ENCODE data around the gene STOML1. TPM values are rescaled to one million over a fixed set of nuclear protein-coding genes. Genes with fewer than 3 reads are reported as not detected.

The STOML1 gene, protein sequence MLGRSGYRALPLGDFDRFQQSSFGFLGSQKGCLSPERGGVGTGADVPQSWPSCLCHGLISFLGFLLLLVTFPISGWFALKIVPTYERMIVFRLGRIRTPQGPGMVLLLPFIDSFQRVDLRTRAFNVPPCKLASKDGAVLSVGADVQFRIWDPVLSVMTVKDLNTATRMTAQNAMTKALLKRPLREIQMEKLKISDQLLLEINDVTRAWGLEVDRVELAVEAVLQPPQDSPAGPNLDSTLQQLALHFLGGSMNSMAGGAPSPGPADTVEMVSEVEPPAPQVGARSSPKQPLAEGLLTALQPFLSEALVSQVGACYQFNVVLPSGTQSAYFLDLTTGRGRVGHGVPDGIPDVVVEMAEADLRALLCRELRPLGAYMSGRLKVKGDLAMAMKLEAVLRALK
- total RNA-seq (2014; rRNA removed; shearing (Covaris generic)): 13.3 and 23.5 TPM in 2 replicates

DNA sequence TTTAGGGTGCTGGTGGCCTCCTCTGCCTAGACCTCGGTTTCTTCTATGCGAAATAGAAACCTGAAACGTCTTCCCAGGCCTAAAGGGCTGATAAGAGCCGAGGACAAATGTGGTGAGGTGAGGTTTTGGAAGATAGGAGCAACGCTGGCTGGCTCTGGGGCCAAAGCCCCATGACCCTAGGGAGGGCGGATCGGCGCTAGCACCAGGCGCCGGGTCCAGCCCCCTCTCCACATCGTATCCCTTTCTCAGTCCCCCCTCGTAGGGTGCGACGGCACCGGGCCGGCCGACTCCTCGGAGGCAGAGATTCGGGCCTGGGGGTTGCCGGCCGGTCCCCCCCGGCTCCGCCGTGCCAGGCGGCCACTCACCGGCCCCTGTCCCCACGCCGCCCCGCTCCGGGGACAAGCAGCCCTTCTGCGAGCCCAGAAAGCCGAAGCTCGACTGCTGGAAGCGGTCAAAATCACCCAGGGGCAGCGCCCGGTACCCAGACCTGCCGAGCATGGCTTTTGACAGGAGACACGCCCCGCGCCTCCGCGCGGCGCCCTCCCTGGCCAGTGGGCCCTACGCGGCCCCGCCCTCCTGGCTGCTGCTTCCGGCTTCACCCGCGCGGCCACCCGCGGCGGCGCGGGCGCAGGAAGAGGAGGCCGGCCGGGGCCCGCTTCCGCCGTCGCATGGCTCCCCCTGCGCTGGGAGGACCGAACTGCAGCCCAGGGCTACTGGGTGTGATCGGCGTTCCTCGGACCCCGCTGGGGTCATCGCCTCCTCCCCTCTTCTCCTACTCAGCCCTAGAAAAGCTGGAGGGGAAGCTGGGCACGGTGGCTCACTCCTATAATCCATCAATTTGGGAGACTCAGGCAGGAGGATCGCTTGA, at the start of gene STOML1:
Gene STOML1 (minus strand): TSS at position 570 of the 868 bp plus-strand sequence. CDS start 72 bp downstream, at position 498.
- DNase-seq (ENCODE audit: low spot score): peak; percentile 95

DNA sequence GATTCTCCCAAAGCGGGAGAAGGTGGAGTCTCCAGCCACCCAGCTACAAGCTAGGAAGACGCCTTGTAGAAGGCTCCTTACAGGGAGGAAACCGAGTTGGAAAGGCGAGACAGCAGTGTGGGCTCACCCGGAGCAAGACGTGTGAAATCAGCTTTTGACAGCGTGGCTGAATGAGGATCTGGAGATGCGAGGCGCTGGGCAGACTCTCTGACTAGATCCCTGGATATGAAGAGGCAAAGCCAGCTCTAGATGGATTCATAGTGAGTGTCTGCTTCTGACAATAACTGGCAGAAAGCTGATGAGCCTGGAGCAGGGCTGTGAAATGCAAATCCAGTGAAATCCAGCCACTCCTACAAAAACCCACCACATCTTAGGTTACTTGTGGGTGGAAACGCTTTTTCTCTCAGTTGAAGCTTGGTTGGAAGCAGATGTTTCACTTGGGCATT, 49.2 kb upstream of the STOML1 start:
- no peak for DNase-seq (ENCODE audit: low spot score)

DNA sequence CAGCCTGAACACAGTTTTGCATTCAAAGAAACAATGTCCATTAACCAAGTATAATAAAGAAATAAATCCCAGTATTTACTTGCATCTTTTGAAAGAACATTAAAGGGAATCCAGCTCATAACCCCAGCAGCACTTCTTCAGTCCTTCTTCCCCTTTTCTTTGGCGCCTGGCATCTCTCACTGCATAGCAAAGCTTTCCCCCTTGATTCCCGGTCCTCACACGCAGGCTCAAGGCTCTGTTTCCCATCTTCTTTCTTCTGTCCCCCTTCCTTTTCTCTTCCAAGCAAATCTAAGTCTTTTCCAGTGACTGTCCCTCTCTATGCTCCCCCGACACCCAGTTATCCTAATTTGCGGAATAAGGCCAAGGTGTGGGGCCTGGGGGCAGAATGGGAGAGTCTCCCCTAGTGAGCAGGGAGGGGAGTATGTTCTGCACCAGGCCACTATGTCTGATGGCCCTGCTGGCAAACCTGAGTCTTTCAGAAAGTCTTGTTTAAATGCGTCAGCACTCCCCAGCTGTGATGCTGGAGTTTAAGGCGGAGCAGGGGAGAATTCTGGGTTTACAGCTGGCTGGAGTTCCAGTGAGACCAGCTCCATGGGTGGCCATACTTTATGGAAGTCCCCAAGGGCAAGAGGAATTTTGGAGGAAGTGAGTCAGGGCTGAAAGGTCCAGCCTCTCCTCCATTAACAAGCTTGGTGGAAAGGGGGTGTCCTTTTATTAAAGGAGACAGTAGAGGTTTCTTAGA, 48.2 kb upstream of the STOML1 start:
- no peak for DNase-seq (ENCODE audit: low spot score)

DNA sequence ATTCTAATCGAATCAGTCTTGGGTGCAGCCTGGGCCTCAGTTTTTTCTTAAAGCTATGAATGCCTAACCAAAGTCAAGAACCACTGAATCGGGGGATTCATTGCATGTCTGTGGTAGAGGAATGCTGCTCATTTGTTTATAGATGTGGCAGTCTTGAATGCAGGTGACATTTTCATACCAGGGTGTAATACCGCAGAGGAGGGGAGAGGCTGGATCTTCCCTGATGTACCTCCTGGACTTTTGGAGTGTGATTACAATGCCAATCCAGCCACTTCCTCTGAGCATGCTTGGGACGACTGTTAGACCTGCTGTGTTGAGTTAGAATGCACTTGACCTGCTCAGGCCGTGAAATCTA, 47.5 kb upstream of the STOML1 start:
- DNase-seq (ENCODE audit: low spot score): no peak

DNA sequence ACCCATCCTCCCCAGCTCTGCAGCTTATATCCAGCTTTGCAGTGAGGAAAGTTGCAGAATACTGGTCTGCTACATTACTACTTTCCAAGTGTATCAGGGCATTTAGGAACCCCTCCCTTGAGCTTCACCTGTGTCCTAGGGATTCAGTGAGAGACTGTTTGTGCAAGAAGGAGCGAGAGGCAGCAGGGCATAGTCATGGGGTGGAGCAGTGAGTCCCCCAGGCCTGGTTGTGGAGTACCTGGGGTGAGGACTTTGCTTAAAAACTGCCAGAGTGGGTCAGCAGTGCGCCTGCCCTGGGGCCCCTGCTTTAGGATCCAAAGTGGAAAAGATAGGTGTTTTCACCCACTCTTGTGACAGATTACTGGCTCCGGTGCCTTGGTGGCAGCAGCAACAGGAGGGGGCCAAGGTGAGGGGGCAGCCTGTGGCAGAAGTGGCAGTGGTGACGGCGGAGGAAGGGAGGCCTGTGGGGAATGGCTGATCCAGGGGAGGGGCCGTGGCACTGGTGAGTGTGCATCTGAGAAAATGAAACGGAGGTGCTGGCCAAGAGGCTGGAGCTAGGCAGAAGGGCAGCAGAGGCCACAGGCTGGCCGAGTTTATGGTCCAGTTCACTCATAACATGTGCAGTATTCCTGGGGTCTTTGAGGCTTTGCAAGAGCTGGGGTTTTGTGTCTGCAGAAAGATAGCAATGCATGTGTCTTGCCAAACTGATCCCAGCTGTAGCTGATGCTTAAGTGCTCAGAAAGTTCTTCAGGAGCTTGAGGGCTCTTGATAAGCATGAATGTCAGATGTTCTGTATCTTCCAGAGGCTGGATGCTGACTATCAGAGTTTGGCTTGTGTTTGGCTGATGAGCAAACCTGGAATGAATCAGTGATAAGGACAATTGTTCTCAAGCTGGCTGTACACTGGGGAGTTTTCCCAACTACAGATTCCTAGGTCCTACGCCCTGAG, 46.9 kb upstream of the STOML1 start:
- no peak for DNase-seq (ENCODE audit: low spot score)

DNA sequence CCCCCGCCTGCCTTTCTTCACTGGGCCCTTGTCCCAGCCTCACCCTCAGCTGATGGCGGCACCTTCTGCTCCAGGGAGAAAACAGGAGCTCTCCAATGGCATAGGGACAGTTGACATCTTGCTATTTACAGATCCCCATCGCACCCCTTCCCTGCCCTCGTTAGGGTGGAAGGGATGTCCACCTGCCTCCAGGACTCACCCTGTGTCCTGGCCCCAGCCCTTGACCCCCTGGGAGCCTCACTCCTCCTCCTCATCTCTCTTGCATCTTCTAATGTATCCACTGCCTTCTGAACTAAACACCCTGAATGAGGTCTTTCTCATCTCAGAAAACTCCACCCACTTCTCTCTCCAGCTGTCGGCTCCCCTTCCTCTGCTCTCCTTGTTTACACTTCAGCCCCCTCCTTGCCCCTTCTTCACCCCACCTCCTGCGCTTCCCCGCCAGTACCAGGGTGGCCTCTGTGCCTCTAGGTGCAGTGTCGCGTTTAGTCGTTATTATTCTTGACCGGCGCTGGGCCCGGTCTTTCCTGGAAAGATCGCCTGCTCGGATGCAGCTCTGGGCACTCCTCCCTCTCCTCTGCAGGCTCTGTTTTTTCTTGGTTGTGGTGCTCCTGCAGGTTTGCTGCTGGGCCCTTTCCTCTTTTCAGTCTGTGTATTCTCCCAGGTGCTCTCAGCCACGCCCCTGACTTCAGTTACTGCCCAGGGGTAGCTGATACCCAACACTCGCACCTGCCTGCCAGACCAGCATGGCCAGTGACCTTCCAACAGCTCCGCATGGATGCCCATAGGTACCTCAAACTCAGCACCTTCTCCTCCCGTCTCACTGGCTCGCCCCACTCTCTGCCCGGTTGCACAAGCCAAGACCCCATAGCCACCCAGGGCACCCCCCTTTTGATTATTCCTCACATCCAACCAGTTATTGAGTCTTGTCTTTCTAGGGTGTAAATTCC, 45.3 kb upstream of the STOML1 start:
- DNase-seq (ENCODE audit: low spot score): no peak

DNA sequence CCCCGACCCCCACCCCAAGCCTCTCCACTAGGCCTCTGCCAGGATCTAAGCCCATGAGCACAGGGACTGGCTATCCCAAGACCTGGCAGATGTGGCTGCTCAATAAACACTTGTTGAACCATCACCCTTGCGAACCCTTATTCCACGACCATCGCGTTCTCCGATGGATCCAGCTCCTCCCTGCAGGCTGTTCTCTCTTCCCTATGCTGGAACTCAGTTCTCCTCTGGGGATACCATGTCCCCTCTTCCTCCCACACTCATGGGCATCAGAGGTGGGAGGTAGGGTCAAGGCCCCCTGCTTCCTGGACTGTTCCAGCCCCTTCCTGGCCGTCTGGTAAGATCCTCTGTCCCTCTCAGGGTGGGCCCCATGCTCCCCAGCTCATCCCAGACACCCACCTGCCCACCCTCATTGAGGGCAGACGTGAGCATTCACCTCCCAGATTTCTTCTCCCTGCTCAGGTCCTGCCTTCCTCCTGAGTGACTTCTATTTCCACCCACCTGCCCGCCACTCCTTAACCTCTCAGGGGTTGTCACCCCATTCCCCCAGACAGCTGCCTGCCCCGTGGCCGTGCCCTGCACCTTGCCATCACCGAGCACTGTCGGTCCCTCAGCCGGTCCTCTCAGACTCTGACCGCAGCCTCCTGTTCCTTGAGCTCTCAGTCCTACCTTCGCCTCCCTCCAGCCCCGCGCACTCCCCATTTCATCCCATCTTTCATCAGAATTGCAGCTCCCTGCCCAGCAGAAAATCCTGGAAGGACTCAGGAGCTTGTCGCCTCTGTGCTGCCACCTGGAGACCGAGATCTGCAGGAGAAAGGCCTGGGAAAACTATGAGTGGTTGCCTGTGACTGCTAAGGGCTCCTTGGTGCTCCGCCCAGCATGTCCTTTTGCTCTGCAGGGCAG, 44.4 kb upstream of the STOML1 start:
- peak; percentile 88 for DNase-seq (ENCODE audit: low spot score)

DNA sequence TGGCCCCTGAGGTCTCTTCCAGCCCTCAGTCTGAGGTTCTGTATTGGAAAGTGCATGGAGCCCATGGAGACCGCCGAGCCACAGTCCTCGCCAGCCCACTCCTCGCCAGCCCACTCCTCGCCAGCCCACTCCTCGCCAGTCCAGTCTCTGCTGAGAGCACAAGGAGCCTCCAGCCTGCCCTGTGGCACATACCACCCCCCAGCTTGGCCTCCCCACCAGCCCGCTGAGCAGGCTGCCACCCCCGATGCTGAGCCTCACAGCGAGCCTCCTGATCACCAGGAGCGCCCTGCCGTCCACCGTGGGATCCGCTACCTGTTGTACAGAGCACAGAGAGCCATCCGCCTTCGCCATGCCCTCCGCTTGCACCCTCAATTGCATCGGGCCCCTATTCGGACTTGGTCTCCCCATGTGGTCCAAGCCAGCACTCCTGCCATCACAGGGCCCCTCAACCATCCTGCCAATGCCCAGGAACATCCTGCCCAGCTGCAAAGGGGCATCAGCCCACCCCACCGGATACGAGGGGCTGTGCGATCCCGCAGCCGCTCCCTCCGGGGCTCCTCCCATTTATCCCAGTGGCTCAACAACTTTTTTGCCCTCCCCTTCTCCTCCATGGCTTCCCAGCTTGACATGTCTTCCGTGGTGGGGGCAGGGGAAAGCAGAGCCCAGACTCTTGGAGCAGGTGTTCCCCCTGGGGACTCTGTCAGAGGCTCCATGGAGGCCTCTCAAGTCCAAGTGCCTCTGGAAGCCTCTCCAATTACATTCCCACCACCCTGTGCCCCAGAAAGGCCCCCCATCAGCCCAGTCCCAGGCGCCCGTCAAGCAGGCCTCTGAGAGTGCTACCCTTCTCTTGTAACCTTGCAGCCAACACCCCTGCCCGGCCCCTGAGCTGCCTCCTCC, 43.3 kb upstream of the STOML1 start:
- DNase-seq (ENCODE audit: low spot score): no peak

DNA sequence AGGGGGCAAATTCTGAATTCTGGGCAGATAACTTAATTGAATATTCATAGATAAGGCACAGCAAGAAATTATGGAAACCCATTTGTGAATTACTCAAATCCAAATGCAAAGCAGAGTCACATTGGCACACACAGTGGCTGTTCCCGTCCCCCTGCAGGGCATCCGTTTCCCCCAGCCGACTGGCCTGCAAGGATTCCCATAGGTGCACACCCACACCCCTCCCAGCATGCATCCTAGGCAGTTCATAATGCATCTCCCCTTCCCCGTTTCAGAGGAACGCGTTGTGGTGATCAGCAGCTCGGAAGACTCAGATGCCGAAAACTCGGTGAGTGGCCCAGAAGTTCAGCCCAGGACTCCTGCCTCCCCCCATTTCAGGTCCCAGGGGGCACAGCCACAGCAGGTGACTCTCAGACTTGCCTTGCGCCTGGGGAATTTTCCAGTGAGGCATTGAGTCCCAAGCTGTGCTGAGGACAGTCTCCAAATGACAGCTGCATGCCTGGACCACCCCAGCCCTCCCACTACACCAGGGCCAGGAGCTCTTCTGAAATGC, 42.2 kb upstream of the STOML1 start:
- DNase-seq (ENCODE audit: low spot score): no peak

DNA sequence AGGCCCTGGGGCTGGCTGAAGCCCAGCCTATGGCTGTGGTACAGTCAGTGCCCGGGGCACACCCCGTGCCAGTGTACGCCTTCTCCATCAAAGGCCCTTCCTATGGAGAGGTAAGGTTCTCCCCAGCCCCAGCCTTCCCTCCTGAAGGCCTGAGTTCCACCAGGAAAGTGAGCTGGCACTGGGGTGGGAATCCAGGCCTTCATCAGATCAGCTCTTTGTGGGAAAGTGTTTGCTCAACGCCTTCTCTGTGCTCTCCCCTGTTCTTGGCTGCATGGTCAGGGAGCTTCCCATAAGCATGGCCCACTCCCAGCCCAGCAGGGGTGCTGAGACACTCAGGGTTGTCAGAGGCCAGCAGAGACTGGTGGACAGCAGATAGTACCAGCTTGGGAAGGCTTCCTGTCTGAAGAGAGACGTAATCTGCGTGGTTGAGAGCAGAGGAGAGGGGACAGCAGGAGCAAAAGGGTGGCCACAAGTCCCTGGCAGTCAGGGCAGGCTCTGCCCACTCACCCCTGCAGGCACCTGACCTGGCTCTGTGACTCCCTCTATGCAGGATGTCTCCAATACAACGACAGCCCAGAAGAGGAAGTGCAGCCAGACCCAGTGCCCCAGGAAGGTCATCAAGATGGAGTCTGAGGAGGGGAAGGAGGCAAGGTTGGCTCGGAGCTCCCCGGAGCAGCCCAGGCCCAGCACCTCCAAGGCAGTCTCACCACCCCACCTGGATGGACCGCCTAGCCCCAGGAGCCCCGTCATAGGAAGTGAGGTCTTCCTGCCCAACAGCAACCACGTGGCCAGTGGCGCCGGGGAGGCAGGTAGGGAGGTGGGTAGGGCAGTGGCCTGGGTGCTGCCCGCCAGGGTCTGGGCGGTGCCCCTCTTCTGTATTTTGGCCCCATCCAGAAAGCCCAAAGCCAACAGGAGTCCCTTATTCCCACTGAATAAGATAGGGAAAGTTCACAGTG, 40.8 kb upstream of the STOML1 start:
- DNase-seq (ENCODE audit: low spot score): no peak

DNA sequence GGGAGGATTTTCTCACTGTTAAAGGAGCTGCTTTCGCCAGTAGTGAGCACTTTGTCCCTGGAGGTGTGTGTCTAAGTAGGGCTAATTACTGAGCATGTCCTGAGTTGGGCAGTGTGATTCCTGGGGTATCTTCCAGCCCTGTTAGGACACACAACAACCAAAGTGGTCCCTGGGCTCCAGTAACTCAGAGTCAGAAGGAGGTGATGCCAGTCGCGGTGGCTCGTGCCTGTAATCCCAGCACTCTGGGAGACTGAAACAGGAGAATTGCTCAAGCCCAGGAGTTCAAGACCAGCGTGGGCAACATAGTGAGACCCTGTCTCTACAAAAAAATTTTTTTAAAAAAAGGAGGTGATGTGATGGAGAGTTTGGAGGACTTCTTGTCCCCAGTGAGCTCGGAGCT, 40.0 kb upstream of the STOML1 start:
- DNase-seq (ENCODE audit: low spot score): no peak

DNA sequence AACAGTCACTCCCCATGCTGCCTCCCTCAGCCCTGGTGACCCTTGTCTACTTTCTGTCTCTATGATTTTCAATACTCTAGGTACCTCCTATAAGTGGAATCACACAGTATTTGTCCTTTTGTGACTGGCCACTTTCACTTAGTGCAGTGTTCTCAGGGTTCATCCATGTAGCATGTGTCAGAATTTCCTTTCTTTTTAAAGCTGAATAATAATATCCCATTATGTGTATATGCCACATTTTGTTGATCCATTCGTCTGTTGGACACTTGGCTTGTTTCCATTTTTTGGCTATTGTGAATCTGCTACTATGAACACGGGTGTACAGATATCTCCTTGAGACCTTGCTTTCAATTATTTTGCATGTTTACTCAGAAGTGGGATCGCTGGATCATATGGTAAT, 36.6 kb upstream of the STOML1 start:
- DNase-seq (ENCODE audit: low spot score): no peak

DNA sequence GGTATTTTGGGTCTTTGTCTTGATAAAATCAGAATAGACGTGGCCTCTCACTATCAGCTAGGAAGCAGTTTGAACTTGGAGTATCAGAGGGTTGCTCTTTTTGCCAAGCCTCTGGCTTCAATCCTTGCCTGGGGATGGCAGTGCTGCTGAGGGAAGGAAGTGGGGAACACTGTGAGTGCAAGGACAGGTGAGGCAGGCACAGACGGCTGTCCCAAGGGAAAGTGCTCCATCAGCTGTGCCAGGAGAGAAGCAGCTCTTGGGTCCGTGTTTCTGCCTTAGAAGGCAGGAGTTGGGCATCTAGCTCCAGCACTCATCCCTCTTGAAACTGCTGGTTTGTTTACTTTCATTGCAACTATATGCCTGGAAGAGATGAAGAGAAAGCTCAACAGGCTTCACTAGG, 35.6 kb upstream of the STOML1 start:
- DNase-seq (ENCODE audit: low spot score): no peak

DNA sequence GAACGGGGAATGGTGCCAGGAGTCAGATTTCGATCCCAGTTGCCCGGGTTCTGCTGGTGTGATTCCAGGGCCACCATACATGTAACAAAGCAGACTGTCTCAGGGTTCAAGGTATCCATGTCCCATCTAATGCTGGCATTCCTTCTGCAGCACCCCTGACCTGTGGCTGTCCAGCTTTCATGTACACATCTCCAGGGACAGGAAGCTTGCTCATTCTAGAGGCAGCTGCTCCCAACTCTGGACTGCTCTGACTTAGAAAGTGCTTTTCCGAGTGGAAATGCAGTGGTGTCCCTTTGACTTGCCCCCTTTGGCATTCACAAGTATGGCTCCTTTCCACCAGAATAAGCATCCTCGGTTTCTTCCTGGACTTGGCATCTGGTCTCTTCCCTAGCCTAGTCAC, 33.3 kb upstream of the STOML1 start:
- no peak for DNase-seq (ENCODE audit: low spot score)

DNA sequence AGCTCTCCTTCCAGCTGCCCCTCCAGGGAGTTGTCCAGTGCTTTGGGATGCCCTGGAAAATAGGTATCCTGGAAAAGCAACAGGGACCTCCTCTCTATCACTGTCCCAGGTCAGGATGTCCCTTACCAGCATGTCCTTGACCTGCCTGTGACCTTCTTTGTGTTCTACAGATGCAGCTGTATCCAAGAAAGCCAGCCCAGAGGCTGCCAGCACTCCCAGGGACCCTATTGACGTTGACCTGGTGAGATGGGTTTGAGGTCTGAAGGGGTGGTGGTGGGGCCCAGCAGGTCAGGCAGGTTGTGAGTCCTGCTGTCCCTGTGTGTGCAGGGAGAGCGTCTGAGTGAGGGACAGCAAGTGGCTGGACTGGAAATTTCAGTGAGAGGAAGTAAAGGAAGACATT, 32.6 kb upstream of the STOML1 start:
- no peak for DNase-seq (ENCODE audit: low spot score)
